ENCODE data around the gene CNTNAP4. TPM values are rescaled to one million over a fixed set of nuclear protein-coding genes. Genes with fewer than 3 reads are reported as not detected.

Gene CNTNAP4
- total and polyA plus RNA-seq, 2 of the 4 experiments (the other 2 are of a cell fraction), result not detected

DNA sequence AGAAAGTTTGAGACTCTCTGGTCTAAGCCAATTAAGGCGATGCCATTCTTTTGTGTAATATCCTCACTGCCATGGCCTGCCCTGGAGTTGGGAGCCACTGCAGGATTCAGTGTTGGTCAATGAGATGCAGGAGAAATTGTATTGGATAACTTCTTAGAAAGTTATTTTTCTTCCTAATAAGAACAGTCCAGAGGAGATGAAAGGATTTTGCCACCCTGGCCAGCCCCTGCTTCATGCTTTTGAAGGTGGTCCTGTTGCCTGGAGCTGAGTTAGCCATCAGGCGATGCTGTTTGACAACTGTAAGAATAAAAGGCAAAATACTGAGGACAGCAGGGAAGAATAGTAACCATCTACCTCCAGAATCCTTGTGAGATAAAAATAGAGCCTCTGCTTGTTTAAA is 35.4 kb upstream of the CNTNAP4 start:
- Histone ChIP-seq H3K9me3 (ENCODE audit: control insufficient read depth, insufficient read depth, low read length) (0 out of 2 replicates have a peak, but pooled peaks cover 2% of the 10 kb centered on the region), H2BK15ac (ENCODE audit: low read depth, low read length) (no peak overlapping the region), H3K4me1 (ENCODE audit: control insufficient read depth, insufficient read depth, low read length) (no peaks in the 10 kb centered on the region), H2BK5ac (ENCODE audit: low read depth, low read length, poor library complexity, severe bottlenecking) (no peak overlapping the region), H3K4me3 (ENCODE audit: insufficient read depth, low read depth, low read length) (no peak overlapping the region), H4K8ac (ENCODE audit: low read depth in 2 of 2, low read length in 2 of 2) (no peak overlapping the region), H3K18ac (ENCODE audit: low read depth, low read length) (no peak overlapping the region), H3K36me3 (ENCODE audit: control insufficient read depth, insufficient read depth, low read length) (no peaks in the 10 kb centered on the region), H3K79me1 (ENCODE audit: low read depth in 1 of 2, low read length in 2 of 2) (no peaks in the 10 kb centered on the region), H3K9me1 (ENCODE audit: insufficient read depth, low read length) (no peaks in the 10 kb centered on the region), H4K91ac (ENCODE audit: insufficient read depth, low read depth, low read length) (no peak overlapping the region), H3K27me3 (ENCODE audit: control insufficient read depth, insufficient read depth, low read length) (no peaks in the 10 kb centered on the region), H2AK5ac (ENCODE audit: low read depth, low read length) (no peak overlapping the region), H3K56ac (ENCODE audit: extremely low read depth, insufficient read depth, low read length) (no peak overlapping the region), H2BK120ac (ENCODE audit: low read depth, low read length) (no peak overlapping the region), H3K23ac (ENCODE audit: low read depth, low read length) (no peak overlapping the region), H3K9ac (ENCODE audit: low read depth, low read length) (no peak overlapping the region), H4K20me1 (ENCODE audit: insufficient read depth, low read length) (no peaks in the 10 kb centered on the region), H3K14ac (replicated peaks; ENCODE audit: low read depth, low read length) (no peak overlapping the region), H3K4me2 (ENCODE audit: low read depth, low read length) (no peak overlapping the region), H4K5ac (ENCODE audit: low read depth, low read length) (no peak overlapping the region), H2AFZ (replicated peaks; ENCODE audit: low read length, poor library complexity) (no peak overlapping the region), H2BK20ac (ENCODE audit: low read depth, low read length) (no peak overlapping the region), H2AK9ac (replicated peaks; ENCODE audit: low read depth, low read length, poor library complexity) (no peak overlapping the region), H3K4ac (ENCODE audit: low read depth, low read length) (no peak overlapping the region), H3K27ac (ENCODE audit: insufficient read depth, low read length) (no peak overlapping the region)
- WGBS, 2 experiments (ENCODE audit: extremely low coverage in 2 of 2, insufficient read length in 1 of 2), result no CpG with 5 or more reads among the region's 2 CpGs
- TF ChIP-seq RAD21 (IDR thresholded peaks at IDR 0.05; ENCODE audit: low read length) (no peak), SMC3 (IDR thresholded peaks at IDR 0.05; ENCODE audit: low read depth, low read length) (no peak), FOS (IDR thresholded peaks at IDR 0.05; ENCODE audit: low read depth, low read length) (no peak), MAZ (IDR thresholded peaks at IDR 0.05; ENCODE audit: borderline replicate concordance, low read depth, low read length) (no peak), CHD1 (IDR thresholded peaks at IDR 0.05; ENCODE audit: low read depth, low read length) (no peak)
- TF ChIP-seq, protein P1, sequence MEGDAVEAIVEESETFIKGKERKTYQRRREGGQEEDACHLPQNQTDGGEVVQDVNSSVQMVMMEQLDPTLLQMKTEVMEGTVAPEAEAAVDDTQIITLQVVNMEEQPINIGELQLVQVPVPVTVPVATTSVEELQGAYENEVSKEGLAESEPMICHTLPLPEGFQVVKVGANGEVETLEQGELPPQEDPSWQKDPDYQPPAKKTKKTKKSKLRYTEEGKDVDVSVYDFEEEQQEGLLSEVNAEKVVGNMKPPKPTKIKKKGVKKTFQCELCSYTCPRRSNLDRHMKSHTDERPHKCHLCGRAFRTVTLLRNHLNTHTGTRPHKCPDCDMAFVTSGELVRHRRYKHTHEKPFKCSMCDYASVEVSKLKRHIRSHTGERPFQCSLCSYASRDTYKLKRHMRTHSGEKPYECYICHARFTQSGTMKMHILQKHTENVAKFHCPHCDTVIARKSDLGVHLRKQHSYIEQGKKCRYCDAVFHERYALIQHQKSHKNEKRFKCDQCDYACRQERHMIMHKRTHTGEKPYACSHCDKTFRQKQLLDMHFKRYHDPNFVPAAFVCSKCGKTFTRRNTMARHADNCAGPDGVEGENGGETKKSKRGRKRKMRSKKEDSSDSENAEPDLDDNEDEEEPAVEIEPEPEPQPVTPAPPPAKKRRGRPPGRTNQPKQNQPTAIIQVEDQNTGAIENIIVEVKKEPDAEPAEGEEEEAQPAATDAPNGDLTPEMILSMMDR (conservative IDR thresholded peaks at IDR 0.05; ENCODE audit: low read depth, low read length), result no peak
- TF ChIP-seq, protein P2, sequence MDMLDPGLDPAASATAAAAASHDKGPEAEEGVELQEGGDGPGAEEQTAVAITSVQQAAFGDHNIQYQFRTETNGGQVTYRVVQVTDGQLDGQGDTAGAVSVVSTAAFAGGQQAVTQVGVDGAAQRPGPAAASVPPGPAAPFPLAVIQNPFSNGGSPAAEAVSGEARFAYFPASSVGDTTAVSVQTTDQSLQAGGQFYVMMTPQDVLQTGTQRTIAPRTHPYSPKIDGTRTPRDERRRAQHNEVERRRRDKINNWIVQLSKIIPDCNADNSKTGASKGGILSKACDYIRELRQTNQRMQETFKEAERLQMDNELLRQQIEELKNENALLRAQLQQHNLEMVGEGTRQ (IDR thresholded peaks at IDR 0.05; ENCODE audit: low read depth, low read length), result no peak
- dilution Hi-C loops (cut with HindIII; ENCODE audit: low sequenced_read_pairs, unreplicated experiment), result no loop called here
- intact Hi-C loops (cut with micrococcal nuclease), result no loop called here
- POLR2A ChIA-PET (ENCODE audit: unreplicated experiment), result no interaction called here
- BruUV-seq (replicated peaks), result no TSS peak
- in situ Hi-C loops (cut with MboI; ENCODE audit: low sequenced_read_pairs), result no loop called here
- ATAC-seq (ENCODE audit: low read depth) (no peak), DNase-seq (no peak)
- CTCF ChIA-PET, result no interaction called here
